K562 (cell line): Measurements from ENCODE around the gene ARHGAP26. TPM values are rescaled to one million over a fixed set of nuclear protein-coding genes. Genes with fewer than 3 reads are reported as not detected.

Experiments
- ATAC-seq: fragments of 200-7000 bp; cut with Tn5 transposase; 3 replicates; pipeline ENCODE4 v1.9.1; 2020; ENCODE audit warnings: moderate library complexity
- BruUV-seq: library from RNA; stranded (reverse); fragments of 400-500 nt; replicated peaks from 2 replicates; lab custom pipeline; 2021; lab: Mats Ljungman, UMichigan
- CTCF ChIA-PET: fragments of 300-600 bp; formaldehyde crosslinking; extraction: SDS; loops from one replicate; lab custom pipeline; 2021; ENCODE audit warnings: low intra/inter-chr PET ratio; lab: Yijun Ruan, JAX
- POLR2A ChIA-PET: fragments of 300-600, 350-650 bp; sonication (Branson Sonifier 250); formaldehyde crosslinking; extraction: SDS; loops from one replicate; lab custom pipeline; 2021; ENCODE audit warnings: antibody characterized with exemption, inconsistent platforms; lab: Yijun Ruan, JAX
- DNase-seq, 4 experiments: peaks; one replicate each; pipeline versions ENCODE4 v3.0.0 to v3.0.0-alpha.2; 2011 to 2018; ENCODE audit warnings: low spot score in 3 of 4, mixed read lengths in 3 of 4; ENCODE audit errors: extremely low read depth in 1 of 4
- FAIRE-seq: peaks from 2 replicates; lab custom pipeline; 2011; peaks lifted over from hg19 to GRCh38; lab: Jason Lieb, UNC
- H2AFZ ChIP-seq: 2 replicates; pipeline ENCODE4 v1.6.0; 2011; ENCODE audit warnings: low read depth, low read length, control low read depth, inconsistent platforms
- H3K27ac ChIP-seq: fragments of 200-600 bp; 3 replicates; pipeline ENCODE4 v1.8.0; 2011; ENCODE audit warnings: low read depth, mild to moderate bottlenecking, control low read depth, inconsistent platforms, low read length, moderate library complexity, mixed read lengths; ENCODE audit errors: extremely low read depth
- H3K27me3 ChIP-seq, 2 experiments: fragments of 300-600 bp in 1 of 2; 2 replicates in 1 of 2; 3 replicates in 1 of 2; pipeline versions ENCODE4 v1.6.0 to v1.8.0; 2011; ENCODE audit warnings: inconsistent platforms in 2 of 2, low read length in 2 of 2, mild to moderate bottlenecking in 1 of 2, mixed read lengths in 1 of 2, moderate library complexity in 1 of 2; ENCODE audit not compliant: control insufficient read depth in 2 of 2, insufficient read depth in 2 of 2
- H3K36me3 ChIP-seq: fragments of 300-600 bp; 3 replicates; pipeline ENCODE4 v1.8.0; 2011; ENCODE audit warnings: mild to moderate bottlenecking, low read length, inconsistent platforms; ENCODE audit not compliant: control insufficient read depth, insufficient read depth
- H3K4me1 ChIP-seq, 2 experiments: fragments of 200-600 bp in 1 of 2; replicated peaks in 1 of 2; 2 replicates in 1 of 2; 3 replicates in 1 of 2; pipeline versions ENCODE4 v1.5.1 to v1.8.0; 2011; ENCODE audit warnings: inconsistent platforms in 2 of 2, low read length in 2 of 2, mild to moderate bottlenecking in 1 of 2, mixed read lengths in 1 of 2, moderate library complexity in 1 of 2; ENCODE audit not compliant: control insufficient read depth in 2 of 2, insufficient read depth in 2 of 2
- H3K4me2 ChIP-seq: 2 replicates; pipeline ENCODE4 v1.6.1; 2011; ENCODE audit warnings: low read length, control low read depth, inconsistent platforms, mixed read lengths; ENCODE audit not compliant: insufficient read depth
- H3K4me3 ChIP-seq: fragments of 200-600 bp; sonication (generic), shearing (Covaris generic); 2 replicates; pipeline ENCODE4 v1.5.1; 2016; ENCODE audit warnings: control low read depth, inconsistent platforms
- H3K79me2 ChIP-seq: fragments of 200-600 bp; 3 replicates; pipeline ENCODE4 v1.8.0; 2011; ENCODE audit warnings: low read length, inconsistent platforms; ENCODE audit not compliant: control insufficient read depth, insufficient read depth
- H3K9ac ChIP-seq, 2 experiments: 2 replicates each; pipeline versions ENCODE4 v1.6.0 to v1.6.1; 2011; ENCODE audit warnings: low read depth in 2 of 2, low read length in 2 of 2, control low read depth in 1 of 2, inconsistent platforms in 1 of 2, mild to moderate bottlenecking in 1 of 2, mixed read lengths in 1 of 2; ENCODE audit not compliant: insufficient read depth in 1 of 2
- H3K9me1 ChIP-seq: one replicate; pipeline ENCODE4 v1.6.0; 2011; ENCODE audit warnings: inconsistent platforms, mild to moderate bottlenecking, low read length, moderate library complexity; ENCODE audit not compliant: control insufficient read depth, insufficient read depth
- H3K9me3 ChIP-seq: replicated peaks from 2 replicates; pipeline ENCODE4 v1.5.1; 2011; ENCODE audit warnings: low read depth, low read length, inconsistent platforms; ENCODE audit not compliant: control insufficient read depth, insufficient read depth
- H4K20me1 ChIP-seq: replicated peaks from 2 replicates; pipeline ENCODE4 v1.6.1; 2011; ENCODE audit warnings: low read length, inconsistent platforms, mixed read lengths; ENCODE audit not compliant: control insufficient read depth, insufficient read depth
- BCL6 ChIP-seq: fragments of 250-450 bp; sonication (Bioruptor Pico); IDR thresholded peaks from 2 replicates; pipeline ENCODE4 v1.4.0; 2020
- CREBBP ChIP-seq: IDR thresholded peaks from one replicate; pipeline ENCODE4 v1.6.1; 2012; ENCODE audit warnings: low read depth, mild to moderate bottlenecking, control low read depth, inconsistent platforms, low read length
- EWSR1 ChIP-seq: fragments of 450-650 bp; IDR thresholded peaks from 2 replicates; pipeline ENCODE4 v1.6.1; 2018; ENCODE audit warnings: borderline replicate concordance, mild to moderate bottlenecking, low read depth, moderate library complexity; ENCODE audit not compliant: partially characterized antibody
- FOXP1 ChIP-seq: sonication (generic); formaldehyde crosslinking; IDR thresholded peaks from 2 replicates; pipeline ENCODE4 v1.8.0; 2022; ENCODE audit warnings: mild to moderate bottlenecking, missing genetic modification reagents
- HDAC6 ChIP-seq: IDR thresholded peaks from 2 replicates; pipeline ENCODE4 v1.6.1; 2012; ENCODE audit warnings: low read depth, mild to moderate bottlenecking, control low read depth, inconsistent platforms, low read length, moderate library complexity
- NEUROD1 ChIP-seq: fragments of 150-350 bp; IDR thresholded peaks from 2 replicates; pipeline ENCODE4 v1.6.1; 2014; ENCODE audit warnings: borderline replicate concordance, low read length, low read depth; ENCODE audit not compliant: partially characterized antibody
- PTTG1 ChIP-seq: fragments of 450-650 bp; IDR thresholded peaks from 2 replicates; pipeline ENCODE4 v1.6.1; 2016; ENCODE audit warnings: low read depth, mild to moderate bottlenecking, missing genetic modification characterization, missing compliant biosample characterization
- RBBP5 ChIP-seq: fragments of 200-600 bp; sonication (generic); IDR thresholded peaks from 2 replicates; pipeline ENCODE4 v1.6.1; 2012; ENCODE audit warnings: borderline replicate concordance, mild to moderate bottlenecking, low read length, control low read depth, inconsistent platforms; ENCODE audit not compliant: insufficient read depth, poor library complexity, severe bottlenecking
- SOX6 ChIP-seq: fragments of 450-650 bp; IDR thresholded peaks from 2 replicates; pipeline ENCODE4 v1.6.1; 2014; ENCODE audit warnings: mild to moderate bottlenecking
- SRSF1 ChIP-seq: fragments of 200-400 bp; formaldehyde crosslinking; IDR thresholded peaks from 2 replicates; pipeline ENCODE4 v1.6.1; 2017; ENCODE audit warnings: mild to moderate bottlenecking, low read depth, low read length, moderate library complexity
- TARDBP ChIP-seq: fragments of 450-650 bp; IDR thresholded peaks from 2 replicates; pipeline ENCODE4 v1.6.1; 2016
- ZNF217 ChIP-seq: sonication (generic); formaldehyde crosslinking; IDR thresholded peaks from 2 replicates; pipeline ENCODE4 v1.8.0; 2022; ENCODE audit warnings: mild to moderate bottlenecking, missing genetic modification reagents
- ZNF668 ChIP-seq: fragments of 250-450 bp; sonication (Bioruptor Pico); IDR thresholded peaks from 2 replicates; pipeline ENCODE4 v1.8.0; 2022; ENCODE audit warnings: mild to moderate bottlenecking, inconsistent platforms
- ZNF75A ChIP-seq: fragments of 450-650 bp; formaldehyde crosslinking; IDR thresholded peaks from 2 replicates; pipeline ENCODE4 v1.4.0; 2020; ENCODE audit warnings: mild to moderate bottlenecking
- whole genome bisulfite sequencing: fragments of 100-300 bp; shearing (Covaris generic); methylation state at CpG from one replicate; pipeline ENCODE4 v1.1.6; 2016; ENCODE audit warnings: low coverage, mixed read lengths; ENCODE audit not compliant: insufficient coverage; ENCODE audit errors: missing lambda C conversion rate; 5-methylcytosine and 5-hydroxymethylcytosine counted together
- in situ Hi-C: fragments of 300-500 bp; cut with MboI; formaldehyde crosslinking; loops from 4 replicates; pipeline ENCODE4 v1.15.0; 2018; ENCODE audit warnings: inconsistent platforms, mixed read lengths
- intact Hi-C: fragments of 100-400 bp; cut with micrococcal nuclease; formaldehyde crosslinking; loops from 2 replicates; pipeline ENCODE4 v1.14.2; 2022
- polyA plus RNA-seq, 8 experiments: library from polyadenylated mRNA; depleted of rRNA in 4 of 8; stranded (reverse) in 5 of 8; unstranded in 3 of 8; fragments of >200 nt; fragmentation: Nextera tagmentation in 2 of 8; fragmentation: Illumina TruSeq in 1 of 8; extraction: Ambion mirVana in 2 of 8; extraction: Trizol in 1 of 8; gene quantifications; 2 replicates each; pipeline versions ENCODE4 v1.2.1 to v1.2.3, GENCODE V29; 2011 to 2014; ENCODE audit warnings: inconsistent platforms in 1 of 8, missing spikeins in 1 of 8
- total RNA-seq, 7 experiments: library from RNA; depleted of rRNA in 6 of 7; stranded (reverse); fragments of >200 nt in 6 of 7; fragmentation: Illumina TruSeq in 2 of 7; extraction: Trizol in 2 of 7; gene quantifications; 2 replicates each; pipeline versions ENCODE4 v1.2.1 to v1.2.3, GENCODE V29; 2011 to 2021; ENCODE audit warnings: low replicate concordance in 1 of 7
- TF ChIP-seq, protein P1 (sequence below): sonication (generic); formaldehyde crosslinking; IDR thresholded peaks from 2 replicates; pipeline ENCODE4 v1.8.0; 2022; ENCODE audit warnings: mild to moderate bottlenecking, missing genetic modification reagents

The ARHGAP26 gene
- total and polyA plus RNA-seq, 9 of the 15 experiments (the other 6 are each of a cell fraction or from before 2014, with no cell fraction given): 0.13 to 1.1 (median 0.55) TPM

DNA sequence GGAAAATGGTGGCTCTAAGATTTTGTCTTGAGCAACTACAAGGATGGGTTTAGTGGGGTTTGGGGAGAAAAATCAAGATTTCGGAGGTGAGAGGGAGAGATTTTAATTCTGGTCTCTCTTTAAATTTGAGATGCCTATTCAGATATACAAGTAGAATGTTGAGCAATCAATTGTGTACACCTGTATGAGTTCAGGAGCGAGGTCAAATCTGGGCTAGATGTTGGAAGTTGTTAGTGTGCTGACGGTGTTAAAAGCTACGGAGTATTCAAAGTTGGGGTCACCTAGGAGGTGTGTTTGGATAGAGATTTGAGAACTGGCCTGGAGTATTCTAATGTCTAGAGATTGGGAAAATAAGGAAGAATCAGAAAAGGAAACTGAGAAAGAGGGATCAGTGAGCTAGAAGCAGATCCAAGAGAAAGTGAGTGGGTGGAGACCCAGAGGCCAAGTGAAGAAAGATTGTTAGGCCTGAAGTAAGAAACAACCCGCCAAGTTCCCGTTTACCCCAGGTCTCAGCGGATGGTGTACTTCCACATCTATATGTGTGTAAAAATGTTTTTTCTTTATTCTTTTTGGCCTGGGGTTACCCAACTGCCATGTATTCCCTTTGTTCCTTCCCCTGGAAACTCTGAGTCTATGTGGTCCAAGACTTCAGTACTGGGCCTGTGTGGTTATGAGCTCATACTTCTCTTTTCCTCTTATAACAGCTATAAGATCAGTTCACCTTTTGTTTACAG lies 11.9 kb upstream of the ARHGAP26 start:
- intact Hi-C loops: no loop called here
- 1% methylated on average over 7 of the region's 7 CpGs for WGBS
- no peak for ATAC-seq

DNA sequence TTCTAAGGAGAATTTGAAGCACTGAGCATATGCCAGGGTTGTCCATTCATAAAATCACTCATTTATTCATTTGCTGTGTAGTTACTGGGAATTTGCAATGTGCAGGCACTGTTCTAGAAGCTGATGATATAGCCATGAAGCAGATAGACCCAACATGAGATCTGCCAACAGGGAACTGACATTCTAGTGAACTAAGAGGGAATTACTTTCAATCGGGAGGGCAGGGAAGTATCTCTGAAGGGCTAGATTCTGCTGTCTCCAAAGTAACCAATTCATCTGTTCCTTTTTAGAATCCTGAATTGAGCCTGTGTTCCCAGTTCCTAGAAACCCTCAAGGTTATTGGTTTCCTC lies 11.4 kb upstream of the ARHGAP26 start:
- Histone ChIP-seq H3K27me3 (0 out of 5 replicates have a peak, but pooled peaks cover 0 to 5% of the 10 kb centered on the region in 2 experiments), H3K9me1 (no peaks in the 10 kb centered on the region), H3K4me3 (no peak overlapping the region), H3K79me2 (no peaks in the 10 kb centered on the region), H3K4me2 (no peak overlapping the region), H3K36me3 (no peaks in the 10 kb centered on the region), H3K9ac (no peak overlapping the region), H2AFZ (no peak overlapping the region), H3K9me3 (no peaks in the 10 kb centered on the region), H3K4me1 (no peaks in the 10 kb centered on the region), H4K20me1 (no peaks in the 10 kb centered on the region), H3K27ac (no peak overlapping the region)
- in situ Hi-C loops: no loop called here
- DNase-seq: no peak
- ChIA-PET POLR2A (interaction anchor here (0.9 kb wide), 1 partner anchor 10 kb away, joined by 4 read pairs; no protein-coding TSS in a partner anchor), CTCF (no interaction called here)
- ATAC-seq: no peak
- no peak for FAIRE-seq
- intact Hi-C loops: no loop called here
- no TSS peak for BruUV-seq
- WGBS: 5% methylated on average over 1 of the region's 1 CpG
- no peak for TF ChIP-seq ZNF217 (CRISPR knock-in tag)
- no peak for TF ChIP-seq ZNF75A (CRISPR knock-in tag)
- no peak for TF ChIP-seq RBBP5
- TF ChIP-seq BCL6: no peak
- no peak for TF ChIP-seq PTTG1
- no peak for TF ChIP-seq NEUROD1
- TF ChIP-seq, protein P1, sequence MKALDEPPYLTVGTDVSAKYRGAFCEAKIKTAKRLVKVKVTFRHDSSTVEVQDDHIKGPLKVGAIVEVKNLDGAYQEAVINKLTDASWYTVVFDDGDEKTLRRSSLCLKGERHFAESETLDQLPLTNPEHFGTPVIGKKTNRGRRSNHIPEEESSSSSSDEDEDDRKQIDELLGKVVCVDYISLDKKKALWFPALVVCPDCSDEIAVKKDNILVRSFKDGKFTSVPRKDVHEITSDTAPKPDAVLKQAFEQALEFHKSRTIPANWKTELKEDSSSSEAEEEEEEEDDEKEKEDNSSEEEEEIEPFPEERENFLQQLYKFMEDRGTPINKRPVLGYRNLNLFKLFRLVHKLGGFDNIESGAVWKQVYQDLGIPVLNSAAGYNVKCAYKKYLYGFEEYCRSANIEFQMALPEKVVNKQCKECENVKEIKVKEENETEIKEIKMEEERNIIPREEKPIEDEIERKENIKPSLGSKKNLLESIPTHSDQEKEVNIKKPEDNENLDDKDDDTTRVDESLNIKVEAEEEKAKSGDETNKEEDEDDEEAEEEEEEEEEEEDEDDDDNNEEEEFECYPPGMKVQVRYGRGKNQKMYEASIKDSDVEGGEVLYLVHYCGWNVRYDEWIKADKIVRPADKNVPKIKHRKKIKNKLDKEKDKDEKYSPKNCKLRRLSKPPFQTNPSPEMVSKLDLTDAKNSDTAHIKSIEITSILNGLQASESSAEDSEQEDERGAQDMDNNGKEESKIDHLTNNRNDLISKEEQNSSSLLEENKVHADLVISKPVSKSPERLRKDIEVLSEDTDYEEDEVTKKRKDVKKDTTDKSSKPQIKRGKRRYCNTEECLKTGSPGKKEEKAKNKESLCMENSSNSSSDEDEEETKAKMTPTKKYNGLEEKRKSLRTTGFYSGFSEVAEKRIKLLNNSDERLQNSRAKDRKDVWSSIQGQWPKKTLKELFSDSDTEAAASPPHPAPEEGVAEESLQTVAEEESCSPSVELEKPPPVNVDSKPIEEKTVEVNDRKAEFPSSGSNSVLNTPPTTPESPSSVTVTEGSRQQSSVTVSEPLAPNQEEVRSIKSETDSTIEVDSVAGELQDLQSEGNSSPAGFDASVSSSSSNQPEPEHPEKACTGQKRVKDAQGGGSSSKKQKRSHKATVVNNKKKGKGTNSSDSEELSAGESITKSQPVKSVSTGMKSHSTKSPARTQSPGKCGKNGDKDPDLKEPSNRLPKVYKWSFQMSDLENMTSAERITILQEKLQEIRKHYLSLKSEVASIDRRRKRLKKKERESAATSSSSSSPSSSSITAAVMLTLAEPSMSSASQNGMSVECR (CRISPR knock-in tag): no peak
- no peak for TF ChIP-seq HDAC6
- TF ChIP-seq SRSF1: no peak

More for the DNA sequence above, 11.9 kb upstream of the ARHGAP26 start:
- in situ Hi-C loops: no loop called here
- no peaks in the 10 kb centered on the region for H3K79me2 ChIP-seq
- H2AFZ ChIP-seq: no peak overlapping the region
- FAIRE-seq (no peak), DNase-seq (no peak)
- BruUV-seq: no TSS peak
- CTCF ChIA-PET: interaction anchor here (0.5 kb wide), 1 partner anchor 36 kb away, joined by 3 read pairs; no protein-coding TSS in a partner anchor
- TF ChIP-seq FOXP1 (CRISPR knock-in tag): no peak
- no peak for TF ChIP-seq SOX6
- no peak for TF ChIP-seq CREBBP
- no peak for TF ChIP-seq TARDBP
- TF ChIP-seq EWSR1: no peak
- TF ChIP-seq ZNF668 (CRISPR knock-in tag): no peak
- H4K20me1 ChIP-seq: no peaks in the 10 kb centered on the region
- H3K9me1 ChIP-seq: no peaks in the 10 kb centered on the region
- 0 out of 5 replicates have a peak, but pooled peaks cover 0 to 5% of the 10 kb centered on the region in 2 experiments for H3K27me3 ChIP-seq
- no peak overlapping the region for H3K4me2 ChIP-seq
- no peak overlapping the region for H3K27ac ChIP-seq
- no peak overlapping the region for H3K9ac ChIP-seq
- no peak overlapping the region for H3K4me3 ChIP-seq
- H3K36me3 ChIP-seq: no peaks in the 10 kb centered on the region
- no peaks in the 10 kb centered on the region for H3K4me1 ChIP-seq
- POLR2A ChIA-PET: interaction anchor here (0.9 kb wide), 1 partner anchor 9 kb away, joined by 4 read pairs; no protein-coding TSS in a partner anchor
- no peaks in the 10 kb centered on the region for H3K9me3 ChIP-seq
